Upper lobe of left lung (tissue), 6 donors: Measurements from ENCODE around the gene CAMK2N1. TPM values are rescaled to one million over a fixed set of nuclear protein-coding genes. Genes with fewer than 3 reads are reported as not detected.

ENCODE experiments used
- ATAC-seq, 2 donors: fragments of 200-7000 bp; cut with Tn5 transposase; one replicate each; pipeline ENCODE4 v1.9.1; 2022; ENCODE audit warnings: mild to moderate bottlenecking in 2 of 2, moderate library complexity in 2 of 2; ENCODE audit not compliant: low FRiP score in 2 of 2
- DNase-seq, 2 donors: peaks; one replicate each; pipeline ENCODE4 v3.0.0-alpha.2; 2019 to 2020
- H3K27ac ChIP-seq, 4 donors: fragments of 200-600 bp; sonication (generic); one replicate each; pipeline ENCODE4 v1.5.1; 2016 to 2019
- H3K27me3 ChIP-seq, 4 donors: fragments of 200-600 bp; sonication (generic); one replicate each; pipeline ENCODE4 v1.5.1; 2017 to 2019
- H3K36me3 ChIP-seq, 4 donors: fragments of 200-600 bp; sonication (generic); one replicate each; pipeline ENCODE4 v1.5.1; 2016 to 2019
- H3K4me1 ChIP-seq, 4 donors: fragments of 200-600 bp; sonication (generic); one replicate each; pipeline ENCODE4 v1.5.1; 2018 to 2019
- H3K4me3 ChIP-seq, 4 donors: fragments of 200-600 bp; sonication (generic); one replicate each; pipeline ENCODE4 v1.5.1; 2017 to 2019; ENCODE audit warnings: mild to moderate bottlenecking in 2 of 4, moderate library complexity in 1 of 4
- H3K9me3 ChIP-seq, 4 donors: fragments of 200-600 bp; sonication (generic); one replicate each; pipeline ENCODE4 v1.5.1; 2018 to 2019
- EP300 ChIP-seq, 4 donors: sonication (generic); formaldehyde crosslinking; IDR thresholded peaks; one replicate each; pipeline ENCODE4 v1.5.1; 2017; ENCODE audit warnings: antibody characterized with exemption in 4 of 4, control low read depth in 2 of 4
- POLR2A ChIP-seq, 4 donors: fragments of 450-650 bp; IDR thresholded peaks; one replicate each; pipeline ENCODE4 v1.5.1; 2016 to 2017; ENCODE audit warnings: antibody characterized with exemption in 4 of 4, mild to moderate bottlenecking in 2 of 4
- POLR2AphosphoS5 ChIP-seq, 2 donors: sonication (generic); formaldehyde crosslinking; IDR thresholded peaks; one replicate each; pipeline ENCODE4 v1.5.1; 2017; ENCODE audit warnings: antibody characterized with exemption in 2 of 2
- WGBS, 2 donors: methylation state at CpG; one replicate each; pipeline ENCODE4 v1.1.5; 2017 to 2018; 5-methylcytosine and 5-hydroxymethylcytosine counted together
- total RNA-seq, 6 donors: library from RNA; depleted of rRNA in 4 of 6; stranded (reverse); fragments of >200 nt in 4 of 6; gene quantifications; one replicate each; pipeline versions ENCODE4 v1.1.0 to v1.2.1, GENCODE V29; 2016 to 2021
- TF ChIP-seq, protein P1 (sequence below), 6 experiments: fragments of 450-650 bp in 4 of 6; fragments of 200-600 bp in 2 of 6; sonication (generic) in 2 of 6; IDR thresholded peaks; one replicate each; pipeline ENCODE4 v1.5.1; 2016 to 2019; ENCODE audit warnings: antibody characterized with exemption in 6 of 6
- donor health status: DM: no; HTN: no; CAD: no; lungs with moderate emphysema.
- donor health status: DM: no; HTN: yes; CAD: no; lungs with severe emphysema.

CAMK2N1 gene
- total RNA-seq, 6 donors from 2014 or later, result 18.4 to 63.9 (median 28.1) TPM

DNA sequence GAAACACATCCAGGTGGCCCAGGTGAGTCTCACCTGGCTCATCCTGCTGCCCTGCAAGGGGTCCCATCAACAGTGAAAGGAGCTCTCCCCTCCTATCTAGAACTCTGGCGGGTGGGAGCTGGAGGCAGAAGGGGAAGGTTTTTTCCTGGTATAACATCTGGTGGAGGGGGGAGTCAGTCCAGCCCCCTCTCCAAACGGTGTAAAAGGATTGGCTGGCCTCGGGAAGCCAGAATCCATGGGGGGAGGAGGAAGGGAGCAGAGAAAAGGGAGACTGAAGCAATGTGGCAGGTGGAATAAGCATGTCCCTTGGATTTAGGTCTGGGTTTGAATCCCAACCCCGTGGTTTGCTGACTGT lies 1.2 kb upstream of the CAMK2N1 start:
- Histone ChIP-seq H3K27me3 (peaks cover 0 to 40% (median 21%) of the 10 kb centered on the region in 4 donors), H3K36me3 (no peaks in the 10 kb centered on the region), H3K4me1 (peaks cover 18 to 35% (median 23%) of the 10 kb centered on the region in 4 donors), H3K9me3 (no peaks in the 10 kb centered on the region), H3K27ac (peak overlapping the region in 1 of 4 donors; percentile 85), H3K4me3 (no peak overlapping the region)
- DNase-seq (no peak), ATAC-seq (no peak)
- TF ChIP-seq, protein P1, sequence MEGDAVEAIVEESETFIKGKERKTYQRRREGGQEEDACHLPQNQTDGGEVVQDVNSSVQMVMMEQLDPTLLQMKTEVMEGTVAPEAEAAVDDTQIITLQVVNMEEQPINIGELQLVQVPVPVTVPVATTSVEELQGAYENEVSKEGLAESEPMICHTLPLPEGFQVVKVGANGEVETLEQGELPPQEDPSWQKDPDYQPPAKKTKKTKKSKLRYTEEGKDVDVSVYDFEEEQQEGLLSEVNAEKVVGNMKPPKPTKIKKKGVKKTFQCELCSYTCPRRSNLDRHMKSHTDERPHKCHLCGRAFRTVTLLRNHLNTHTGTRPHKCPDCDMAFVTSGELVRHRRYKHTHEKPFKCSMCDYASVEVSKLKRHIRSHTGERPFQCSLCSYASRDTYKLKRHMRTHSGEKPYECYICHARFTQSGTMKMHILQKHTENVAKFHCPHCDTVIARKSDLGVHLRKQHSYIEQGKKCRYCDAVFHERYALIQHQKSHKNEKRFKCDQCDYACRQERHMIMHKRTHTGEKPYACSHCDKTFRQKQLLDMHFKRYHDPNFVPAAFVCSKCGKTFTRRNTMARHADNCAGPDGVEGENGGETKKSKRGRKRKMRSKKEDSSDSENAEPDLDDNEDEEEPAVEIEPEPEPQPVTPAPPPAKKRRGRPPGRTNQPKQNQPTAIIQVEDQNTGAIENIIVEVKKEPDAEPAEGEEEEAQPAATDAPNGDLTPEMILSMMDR (IDR thresholded peaks at IDR 0.05), result no peak
- TF ChIP-seq POLR2AphosphoS5 (IDR thresholded peaks at IDR 0.05) (no peak), POLR2A (IDR thresholded peaks at IDR 0.05) (no peak)
- WGBS, 2 donors, result 14 to 27% methylated on average over 3 to 4 of the region's 4 CpGs

DNA sequence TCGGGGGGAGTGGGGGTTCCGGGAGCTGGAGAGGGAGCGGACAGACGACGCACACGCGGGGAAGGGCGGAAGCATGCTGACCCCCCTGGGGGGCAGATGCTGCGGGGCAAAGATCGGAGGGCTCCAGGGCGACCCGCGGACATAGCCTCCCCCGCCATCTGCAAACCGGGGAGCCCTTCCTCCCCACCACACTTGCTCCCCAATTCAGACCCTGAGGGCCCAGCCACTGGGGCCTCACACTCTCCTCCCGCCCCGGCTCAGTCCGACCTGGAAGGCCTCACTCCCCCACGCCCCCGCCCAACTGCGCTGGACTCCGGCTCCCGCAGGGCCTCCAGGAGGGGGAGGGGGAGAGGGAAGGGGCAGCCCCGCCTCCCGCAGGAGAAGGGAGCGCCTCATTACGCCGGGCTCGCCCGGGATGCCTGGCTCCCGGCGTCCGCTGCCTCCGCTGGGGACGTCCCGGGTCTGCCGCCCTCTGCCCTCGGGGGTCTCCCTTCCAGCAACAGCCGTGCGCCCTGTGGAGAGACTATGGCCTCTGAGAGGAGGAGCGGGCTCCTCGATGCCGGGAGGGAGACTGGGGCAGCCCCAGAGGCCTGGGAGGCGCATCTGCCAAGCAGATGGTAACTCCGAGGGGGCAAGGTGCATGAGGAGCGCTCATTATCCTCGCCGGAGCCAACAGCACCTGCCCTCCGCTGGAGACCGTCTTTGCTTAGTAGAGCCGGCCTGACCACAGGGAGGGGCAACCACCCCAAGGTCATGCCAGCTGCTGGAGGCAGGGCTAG lies 636 bp upstream of the CAMK2N1 start:
- peak in 1 of 2 donors; percentile 89 for DNase-seq

DNA sequence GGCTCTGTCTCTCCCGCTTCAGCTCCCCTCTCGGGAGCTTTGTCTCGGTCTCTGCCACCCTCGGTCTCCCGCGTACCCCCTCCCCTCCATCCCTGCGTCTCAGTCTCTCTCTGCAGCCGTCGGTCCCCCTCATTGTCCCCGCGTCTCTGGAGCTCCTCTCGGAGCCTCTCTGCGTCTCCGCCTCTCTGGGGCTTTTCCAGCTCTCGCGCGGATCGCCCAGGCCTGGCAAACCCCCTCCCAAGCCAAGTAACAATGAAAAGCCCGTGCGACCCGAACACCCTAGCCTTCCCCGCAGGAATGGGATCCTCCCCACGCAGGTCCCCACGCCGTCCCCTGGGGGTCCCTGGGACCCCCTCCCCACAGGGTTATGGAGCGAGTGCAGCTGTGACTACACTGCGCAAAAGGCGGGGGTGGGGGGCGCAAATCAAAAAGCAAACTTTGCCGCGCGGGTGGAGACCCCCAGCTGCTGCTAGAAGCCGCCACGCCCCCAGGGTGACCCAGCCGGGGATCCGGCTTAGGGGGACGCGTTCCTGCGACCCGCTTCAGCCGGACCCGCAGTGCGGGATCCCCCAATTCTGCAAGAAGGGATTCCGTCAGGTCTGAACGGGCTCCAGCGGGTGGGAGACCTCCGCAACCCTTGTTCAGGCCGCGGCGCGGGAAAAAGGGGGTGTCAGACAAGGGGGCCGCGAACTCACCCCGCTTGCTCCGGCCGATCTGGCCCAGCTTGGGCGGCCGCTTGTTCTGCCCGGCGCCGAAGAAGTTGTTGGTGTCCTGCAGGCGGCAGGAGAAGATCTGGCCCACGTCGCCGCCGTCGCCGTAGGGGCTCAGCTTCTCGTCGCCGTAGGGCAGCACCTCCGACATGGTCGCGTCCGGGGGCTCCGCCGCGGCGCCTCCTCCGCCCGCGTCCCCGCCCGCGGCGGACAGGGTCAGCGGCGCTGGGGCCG lies 1.2 kb downstream of the CAMK2N1 start:
- peak overlapping the region; percentile 45 to 64 (median 54) for H3K4me3 ChIP-seq
- DNase-seq, result peak in 1 of 2 donors; percentile 83
- peaks cover 0 to 40% (median 22%) of the 10 kb centered on the region in 4 donors for H3K27me3 ChIP-seq
- no peaks in the 10 kb centered on the region for H3K36me3 ChIP-seq
- no peak for ATAC-seq
- H3K27ac ChIP-seq, result peak overlapping the region; percentile 64 to 83 (median 82)
- WGBS, 2 donors, result 3 to 4% methylated on average over 19 to 35 of the region's 89 CpGs
- H3K4me1 ChIP-seq, result peaks cover 20 to 35% (median 25%) of the 10 kb centered on the region in 4 donors
- no peaks in the 10 kb centered on the region for H3K9me3 ChIP-seq
- TF ChIP-seq EP300 (IDR thresholded peaks at IDR 0.05), result no peak
- no peak for TF ChIP-seq POLR2A (IDR thresholded peaks at IDR 0.05)
- TF ChIP-seq, protein P1 (IDR thresholded peaks at IDR 0.05), result no peak
- TF ChIP-seq POLR2AphosphoS5 (IDR thresholded peaks at IDR 0.05), result no peak

More for the DNA sequence above, 636 bp upstream of the CAMK2N1 start:
- Histone ChIP-seq H3K36me3 (no peaks in the 10 kb centered on the region), H3K27me3 (peaks cover 0 to 40% (median 22%) of the 10 kb centered on the region in 4 donors), H3K4me1 (peaks cover 20 to 35% (median 24%) of the 10 kb centered on the region in 4 donors), H3K9me3 (no peaks in the 10 kb centered on the region), H3K4me3 (peak overlapping the region; percentile 36 to 64 (median 52)), H3K27ac (peak overlapping the region; percentile 77 to 85 (median 84))
- WGBS, 2 donors, result 0% methylated on average over 15 of the region's 51 CpGs; no CpG with 5 or more reads in 1 of the 2 donors
- peak; percentile 54 to 82 for ATAC-seq
- no peak for TF ChIP-seq EP300 (IDR thresholded peaks at IDR 0.05)
- peak in 1 of 2 donors; percentile 49 for TF ChIP-seq POLR2AphosphoS5 (IDR thresholded peaks at IDR 0.05)

DNA sequence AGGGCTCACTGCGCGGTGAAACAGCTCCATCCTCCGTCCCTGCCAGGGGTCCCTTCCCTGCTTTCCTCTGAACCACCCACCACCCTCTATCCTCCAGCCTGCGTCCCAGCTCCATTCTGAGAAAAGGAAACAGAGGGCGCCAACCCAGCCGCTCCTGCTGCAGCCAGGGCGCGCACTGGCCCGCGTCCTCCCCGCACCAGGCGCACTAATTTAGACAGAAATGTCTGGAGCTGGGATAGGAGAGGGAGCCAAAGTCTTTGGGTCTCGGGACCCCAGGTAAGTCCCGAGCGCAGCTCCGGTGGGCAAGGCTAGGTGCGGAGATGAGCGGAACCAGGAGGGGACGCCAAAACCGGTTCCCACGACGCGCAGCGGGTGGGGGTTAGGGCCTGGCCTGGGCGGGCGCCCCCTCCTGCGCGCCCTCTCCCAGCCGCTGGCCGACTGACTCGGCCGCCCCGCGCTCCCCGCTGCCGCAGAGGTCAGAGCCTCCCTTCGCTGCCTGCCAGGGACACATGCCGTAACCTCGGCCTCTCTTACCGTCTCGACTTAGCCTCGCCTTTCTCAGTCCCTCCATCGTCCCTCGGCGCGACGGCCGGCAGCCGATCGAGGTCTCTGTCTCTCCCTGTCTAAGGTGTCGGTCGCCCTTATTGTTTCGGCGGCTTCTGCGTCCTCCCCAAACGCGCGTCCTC lies 2.0 kb downstream of the CAMK2N1 start:
- peak in 1 of 2 donors; percentile 16 for ATAC-seq
- Histone ChIP-seq H3K4me1 (peaks cover 20 to 35% (median 25%) of the 10 kb centered on the region in 4 donors), H3K9me3 (no peaks in the 10 kb centered on the region), H3K27ac (peak overlapping the region; percentile 64 to 83 (median 82)), H3K27me3 (peaks cover 0 to 40% (median 22%) of the 10 kb centered on the region in 4 donors), H3K4me3 (peak overlapping the region in 3 of 4 donors; percentile 45 to 64 (median 58)), H3K36me3 (no peaks in the 10 kb centered on the region)
- TF ChIP-seq, protein P1 (IDR thresholded peaks at IDR 0.05), result no peak
- TF ChIP-seq POLR2A (IDR thresholded peaks at IDR 0.05) (no peak), EP300 (IDR thresholded peaks at IDR 0.05) (no peak), POLR2AphosphoS5 (IDR thresholded peaks at IDR 0.05) (no peak)
- peak in 1 of 2 donors; percentile 84 for DNase-seq
- WGBS, 2 donors, result 1 to 6% methylated on average over 22 to 48 of the region's 58 CpGs
